GM20000 (cell line): Measurements from ENCODE around the gene AHSP.

Experiments
- DNase-seq: peaks from one replicate; pipeline ENCODE4 v3.0.0; 2012; ENCODE audit warnings: low spot score
- TF ChIP-seq, protein P1 (sequence below): IDR thresholded peaks from 2 replicates; pipeline ENCODE4 v1.5.1; 2012; ENCODE audit warnings: mild to moderate bottlenecking, control low read depth; ENCODE audit errors: extremely low read depth, missing control alignments

AHSP gene

GRCh38 chr16:31525113-31525512 lies 2.6 kb upstream of the AHSP start:
- DNase-seq: no peak
- TF ChIP-seq, protein P1, sequence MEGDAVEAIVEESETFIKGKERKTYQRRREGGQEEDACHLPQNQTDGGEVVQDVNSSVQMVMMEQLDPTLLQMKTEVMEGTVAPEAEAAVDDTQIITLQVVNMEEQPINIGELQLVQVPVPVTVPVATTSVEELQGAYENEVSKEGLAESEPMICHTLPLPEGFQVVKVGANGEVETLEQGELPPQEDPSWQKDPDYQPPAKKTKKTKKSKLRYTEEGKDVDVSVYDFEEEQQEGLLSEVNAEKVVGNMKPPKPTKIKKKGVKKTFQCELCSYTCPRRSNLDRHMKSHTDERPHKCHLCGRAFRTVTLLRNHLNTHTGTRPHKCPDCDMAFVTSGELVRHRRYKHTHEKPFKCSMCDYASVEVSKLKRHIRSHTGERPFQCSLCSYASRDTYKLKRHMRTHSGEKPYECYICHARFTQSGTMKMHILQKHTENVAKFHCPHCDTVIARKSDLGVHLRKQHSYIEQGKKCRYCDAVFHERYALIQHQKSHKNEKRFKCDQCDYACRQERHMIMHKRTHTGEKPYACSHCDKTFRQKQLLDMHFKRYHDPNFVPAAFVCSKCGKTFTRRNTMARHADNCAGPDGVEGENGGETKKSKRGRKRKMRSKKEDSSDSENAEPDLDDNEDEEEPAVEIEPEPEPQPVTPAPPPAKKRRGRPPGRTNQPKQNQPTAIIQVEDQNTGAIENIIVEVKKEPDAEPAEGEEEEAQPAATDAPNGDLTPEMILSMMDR: no peak

GRCh38 chr16:31528523-31529107 lies 915 bp downstream of the AHSP start:
- no peak for DNase-seq

DNA sequence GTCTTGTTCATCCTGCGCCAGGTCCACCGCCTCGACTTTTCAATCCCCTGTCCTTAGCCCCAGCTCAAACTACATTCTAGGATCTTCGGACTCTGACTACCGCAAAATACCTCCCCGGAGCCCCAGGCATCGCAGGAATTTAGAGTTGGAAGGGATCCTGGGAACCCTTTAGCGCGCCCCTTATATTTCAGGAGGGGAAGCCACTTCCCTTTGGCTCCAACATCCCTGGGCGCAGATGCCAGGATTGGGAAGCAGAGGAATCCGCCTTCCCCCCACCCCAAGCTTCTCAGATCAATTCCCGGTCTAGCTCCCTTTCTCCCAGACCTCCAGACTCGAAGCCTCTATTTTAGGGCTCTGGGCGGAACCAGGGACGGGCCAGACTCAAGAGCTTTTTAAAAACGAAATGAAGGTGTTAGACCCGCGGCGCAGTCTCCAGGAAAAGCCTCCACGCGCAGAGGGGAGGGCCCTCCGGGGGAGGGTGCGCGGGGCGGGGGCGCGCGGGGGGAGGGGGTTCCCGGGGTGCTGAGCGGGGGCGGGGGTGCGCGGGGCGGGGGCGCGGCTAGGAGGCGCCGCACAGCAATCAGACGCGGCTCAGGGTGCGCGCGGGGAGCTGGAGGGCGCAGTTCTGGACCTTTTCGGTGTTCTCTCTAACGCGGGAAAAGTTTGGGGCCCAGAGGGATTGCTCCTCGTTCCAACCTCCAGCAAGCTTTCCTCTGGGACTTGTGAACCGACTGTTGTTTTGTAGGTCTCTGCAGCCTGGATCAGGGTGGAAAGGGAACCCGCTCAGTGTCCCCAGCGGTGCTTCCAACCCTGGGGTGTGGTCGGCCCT lies 1.6 kb downstream of the AHSP start:
- DNase-seq: no peak

More at GRCh38 chr16:31528523-31529107, 915 bp downstream of the AHSP start:
- TF ChIP-seq, protein P1: no peak

GRCh38 chr16:31529937-31530312 lies 2.2 kb downstream of the AHSP start:
- TF ChIP-seq, protein P1: no peak

More for the DNA sequence above, 1.6 kb downstream of the AHSP start:
- TF ChIP-seq, protein P1: no peak

GRCh38 chr16:31530405-31530804 lies 2.7 kb downstream of the AHSP start:
- TF ChIP-seq, protein P1: no peak
- no peak for DNase-seq

More at GRCh38 chr16:31529937-31530312, 2.2 kb downstream of the AHSP start:
- no peak for DNase-seq

DNA sequence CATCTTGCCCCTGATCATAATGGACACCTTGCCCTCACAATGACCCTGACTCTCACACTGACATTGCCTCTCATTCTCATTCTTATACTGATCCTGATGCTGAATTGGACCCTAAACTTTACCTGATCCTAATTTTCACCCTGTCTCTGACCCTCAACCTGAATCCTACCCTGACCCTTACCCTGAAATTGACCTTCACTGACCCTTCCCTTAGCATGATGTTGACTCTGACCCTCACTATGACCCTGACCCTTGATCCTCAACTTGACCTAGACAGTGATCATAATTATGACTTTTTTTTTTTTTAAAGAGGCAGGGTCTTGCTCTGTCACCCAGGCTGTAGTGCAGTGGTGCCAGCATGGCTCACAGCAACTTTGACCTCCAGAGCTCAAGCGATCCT lies 3.4 kb downstream of the AHSP start:
- TF ChIP-seq, protein P1: no peak
- no peak for DNase-seq

DNA sequence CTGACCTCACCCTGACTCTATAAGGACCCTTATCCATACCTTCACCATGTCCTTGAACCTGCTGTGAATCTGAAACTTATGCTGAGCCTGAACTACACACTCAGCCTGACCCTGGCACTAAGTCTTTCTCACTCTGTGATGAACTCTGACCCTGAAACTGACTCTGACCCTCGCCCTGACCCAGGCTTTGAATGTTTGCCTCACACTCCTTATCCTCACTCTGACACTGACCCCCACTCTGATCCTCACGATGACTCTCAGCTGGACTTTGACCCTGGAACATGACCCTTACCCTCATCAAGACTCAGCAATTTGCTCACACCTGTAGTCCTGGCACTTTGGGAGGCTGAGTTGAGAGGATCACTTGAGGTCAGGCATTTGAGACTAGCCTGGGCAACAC lies 4.4 kb downstream of the AHSP start:
- TF ChIP-seq, protein P1: no peak
- no peak for DNase-seq
